ENCODE results near the gene CNOT2. TPM values are rescaled to one million over a fixed set of nuclear protein-coding genes. Genes with fewer than 3 reads are reported as not detected.

The CNOT2 gene
- total RNA-seq, 2 experiments from 2014 or later, result 67.9 to 69.0 TPM

DNA sequence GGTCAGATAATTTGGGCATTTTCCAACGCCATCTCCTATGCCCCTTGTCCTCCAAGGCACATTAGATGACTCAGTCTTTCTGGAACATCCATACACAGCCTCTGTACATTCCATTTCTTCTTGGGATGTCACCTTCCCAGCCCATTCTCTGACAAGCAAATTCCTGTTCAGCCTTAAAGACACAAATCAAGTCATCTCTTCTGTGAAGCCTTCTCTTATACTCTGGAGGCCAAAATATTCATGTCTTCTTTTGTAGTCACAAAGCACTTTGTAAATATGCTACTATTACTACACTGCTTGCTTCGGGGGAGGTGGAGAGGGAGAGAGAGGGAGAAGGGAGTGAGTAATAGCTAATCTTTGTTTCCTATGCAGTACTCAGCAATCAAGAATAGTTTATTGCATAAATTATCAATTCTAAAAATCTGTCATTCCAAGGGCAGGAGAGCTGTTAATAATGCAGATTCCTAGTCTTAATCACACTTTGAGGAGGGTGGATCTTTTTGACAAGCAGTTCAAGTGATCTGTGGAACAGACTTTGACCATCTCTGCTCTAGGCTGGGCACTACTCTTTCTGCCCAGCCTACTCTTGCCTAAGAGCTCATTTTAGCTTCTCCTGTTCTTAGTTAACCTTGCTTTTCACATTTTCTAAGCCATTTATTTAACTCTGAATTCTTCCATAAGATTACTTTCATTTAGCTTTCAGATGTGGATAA lies 150.7 kb downstream of the CNOT2 start:
- ATAC-seq, result no peak
- Mint-ChIP-seq H3K4me1 (ENCODE audit: low read depth) (no peaks in the 10 kb centered on the region), H3K27me3 (no peaks in the 10 kb centered on the region), H3K9me3 (peaks cover 4% of the 10 kb centered on the region), H3K27ac (no peak overlapping the region), H3K4me3 (no peak overlapping the region), H3K36me3 (ENCODE audit: low read depth) (peaks cover 4% of the 10 kb centered on the region)
- DNase-seq, result no peak
- TF ChIP-seq, protein P1, sequence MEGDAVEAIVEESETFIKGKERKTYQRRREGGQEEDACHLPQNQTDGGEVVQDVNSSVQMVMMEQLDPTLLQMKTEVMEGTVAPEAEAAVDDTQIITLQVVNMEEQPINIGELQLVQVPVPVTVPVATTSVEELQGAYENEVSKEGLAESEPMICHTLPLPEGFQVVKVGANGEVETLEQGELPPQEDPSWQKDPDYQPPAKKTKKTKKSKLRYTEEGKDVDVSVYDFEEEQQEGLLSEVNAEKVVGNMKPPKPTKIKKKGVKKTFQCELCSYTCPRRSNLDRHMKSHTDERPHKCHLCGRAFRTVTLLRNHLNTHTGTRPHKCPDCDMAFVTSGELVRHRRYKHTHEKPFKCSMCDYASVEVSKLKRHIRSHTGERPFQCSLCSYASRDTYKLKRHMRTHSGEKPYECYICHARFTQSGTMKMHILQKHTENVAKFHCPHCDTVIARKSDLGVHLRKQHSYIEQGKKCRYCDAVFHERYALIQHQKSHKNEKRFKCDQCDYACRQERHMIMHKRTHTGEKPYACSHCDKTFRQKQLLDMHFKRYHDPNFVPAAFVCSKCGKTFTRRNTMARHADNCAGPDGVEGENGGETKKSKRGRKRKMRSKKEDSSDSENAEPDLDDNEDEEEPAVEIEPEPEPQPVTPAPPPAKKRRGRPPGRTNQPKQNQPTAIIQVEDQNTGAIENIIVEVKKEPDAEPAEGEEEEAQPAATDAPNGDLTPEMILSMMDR (IDR thresholded peaks at IDR 0.05), result no peak
- intact Hi-C loops (cut with micrococcal nuclease), result no loop called here
- POLR2A ChIA-PET, result no interaction called here
- CTCF ChIA-PET, result no interaction called here

DNA sequence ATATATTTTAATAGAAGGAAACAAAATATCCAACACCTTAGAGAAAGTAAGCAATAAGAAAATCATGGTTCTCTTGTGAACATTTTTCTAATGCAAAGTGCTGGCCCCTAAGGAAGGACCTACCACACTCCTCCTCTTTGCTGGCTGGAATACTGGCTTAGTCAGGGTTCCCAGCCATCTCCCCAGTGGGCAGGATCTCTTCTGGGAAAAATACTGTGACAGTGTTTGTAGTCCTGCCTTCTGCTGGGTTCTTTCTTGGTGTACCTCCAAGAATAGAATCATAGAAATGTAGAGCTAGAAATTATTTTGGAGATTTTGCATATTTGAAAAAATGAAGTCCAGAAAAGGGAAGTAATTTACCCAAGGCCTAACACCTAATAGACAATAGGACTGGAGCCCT lies 154.8 kb downstream of the CNOT2 start:
- Mint-ChIP-seq H3K27me3 (no peaks in the 10 kb centered on the region), H3K36me3 (ENCODE audit: low read depth) (peaks cover 2% of the 10 kb centered on the region), H3K9me3 (no peaks in the 10 kb centered on the region), H3K4me3 (no peak overlapping the region), H3K27ac (no peak overlapping the region), H3K4me1 (ENCODE audit: low read depth) (no peaks in the 10 kb centered on the region)
- ATAC-seq (no peak), DNase-seq (no peak)
- TF ChIP-seq, protein P1 (IDR thresholded peaks at IDR 0.05), result no peak
- POLR2A ChIA-PET, result no interaction called here
- intact Hi-C loops (cut with micrococcal nuclease), result no loop called here
- CTCF ChIA-PET, result no interaction called here

GRCh38 chr12:70398862-70399261 lies 155.6 kb downstream of the CNOT2 start:
- H3K4me1 Mint-ChIP-seq (ENCODE audit: low read depth), result no peaks in the 10 kb centered on the region
- ChIA-PET CTCF (no interaction called here), POLR2A (no interaction called here)
- no peak overlapping the region for H3K4me3 Mint-ChIP-seq
- DNase-seq, result no peak
- H3K36me3 Mint-ChIP-seq (ENCODE audit: low read depth), result peaks cover 2% of the 10 kb centered on the region
- TF ChIP-seq, protein P1 (IDR thresholded peaks at IDR 0.05), result no peak
- no peak for ATAC-seq
- H3K9me3 Mint-ChIP-seq, result no peaks in the 10 kb centered on the region
- H3K27me3 Mint-ChIP-seq, result no peaks in the 10 kb centered on the region
- intact Hi-C loops (cut with micrococcal nuclease), result no loop called here
- H3K27ac Mint-ChIP-seq, result no peak overlapping the region

DNA sequence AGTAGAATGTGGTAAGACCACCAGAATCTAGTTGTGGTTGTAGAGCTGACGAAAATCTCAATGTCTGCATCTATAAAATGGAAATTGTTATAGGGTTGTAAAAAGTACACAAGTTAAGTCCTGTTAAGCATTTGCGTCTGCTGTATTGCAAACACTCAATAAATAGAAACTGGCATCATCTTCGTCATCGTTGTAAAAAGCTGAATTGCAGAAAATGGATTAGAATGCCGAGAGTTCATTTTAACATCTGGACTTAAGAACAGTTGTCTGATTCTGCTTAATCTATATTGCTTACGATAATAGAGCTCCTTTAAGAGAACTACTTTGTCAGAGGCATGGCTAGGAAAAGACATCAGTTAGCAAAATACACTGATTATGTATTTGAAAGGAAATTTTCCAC lies 156.1 kb downstream of the CNOT2 start:
- intact Hi-C loops (cut with micrococcal nuclease), result no loop called here
- TF ChIP-seq, protein P1 (IDR thresholded peaks at IDR 0.05), result no peak
- ATAC-seq, result no peak
- H3K27ac Mint-ChIP-seq, result no peak overlapping the region
- ChIA-PET CTCF (no interaction called here), POLR2A (no interaction called here)
- H3K36me3 Mint-ChIP-seq (ENCODE audit: low read depth), result peaks cover 2% of the 10 kb centered on the region
- no peaks in the 10 kb centered on the region for H3K9me3 Mint-ChIP-seq
- no peaks in the 10 kb centered on the region for H3K4me1 Mint-ChIP-seq (ENCODE audit: low read depth)
- no peak overlapping the region for H3K4me3 Mint-ChIP-seq
- no peaks in the 10 kb centered on the region for H3K27me3 Mint-ChIP-seq
- no peak for DNase-seq

GRCh38 chr12:70400124-70400523 lies 156.9 kb downstream of the CNOT2 start:
- intact Hi-C loops (cut with micrococcal nuclease), result no loop called here
- Mint-ChIP-seq H3K4me1 (ENCODE audit: low read depth) (no peaks in the 10 kb centered on the region), H3K27ac (no peak overlapping the region), H3K9me3 (no peaks in the 10 kb centered on the region), H3K36me3 (ENCODE audit: low read depth) (peaks cover 2% of the 10 kb centered on the region), H3K4me3 (no peak overlapping the region), H3K27me3 (no peaks in the 10 kb centered on the region)
- no peak for ATAC-seq
- POLR2A ChIA-PET, result no interaction called here
- DNase-seq, result no peak
- TF ChIP-seq, protein P1 (IDR thresholded peaks at IDR 0.05), result no peak
- CTCF ChIA-PET, result no interaction called here

Measured in activated CD8-positive, alpha-beta T cell treated with anti-CD3 and anti-CD28 coated beads for 36 hours (primary cell).